Tibial nerve (tissue), 4 donors: ENCODE data around the gene SPZ1. TPM values are rescaled to one million over a fixed set of nuclear protein-coding genes. Genes with fewer than 3 reads are reported as not detected.
"Not testable (repeated sequence)": the region's sequence is repeated elsewhere in the genome, so short reads cannot be mapped to it uniquely, and the experiment has no call there.

ENCODE experiments used
- DNase-seq, 2 donors: peaks; one replicate each; pipeline ENCODE4 v3.0.0-alpha.2; 2019; ENCODE audit warnings: low spot score in 2 of 2
- H3K27ac ChIP-seq, 4 donors: fragments of 200-600 bp; sonication (generic) in 3 of 4; one replicate each; pipeline ENCODE4 v1.5.1; 2017 to 2019; ENCODE audit warnings: mild to moderate bottlenecking in 1 of 4
- H3K27me3 ChIP-seq, 2 donors: fragments of 200-600 bp; sonication (generic) in 1 of 2; one replicate each; pipeline versions ENCODE4 v1.5.1 to v1.6.0; 2017 to 2019
- H3K36me3 ChIP-seq, 3 donors: fragments of 200-600 bp; sonication (generic); one replicate each; pipeline ENCODE4 v1.5.1; 2018 to 2019
- H3K4me1 ChIP-seq, 4 donors: fragments of 200-600 bp; sonication (generic) in 3 of 4; one replicate each; pipeline ENCODE4 v1.5.1; 2017 to 2019
- H3K4me3 ChIP-seq, 4 donors: fragments of 200-600 bp; sonication (generic) in 3 of 4; one replicate each; pipeline ENCODE4 v1.5.1; 2017 to 2019; ENCODE audit warnings: mild to moderate bottlenecking in 1 of 4, moderate library complexity in 1 of 4
- H3K9me3 ChIP-seq, 4 donors: fragments of 200-600 bp; sonication (generic) in 3 of 4; one replicate each; pipeline ENCODE4 v1.5.1; 2017 to 2019
- CTCF ChIP-seq, 5 experiments: fragments of 200-600 bp in 3 of 5; fragments of 450-650 bp in 2 of 5; sonication (generic) in 3 of 5; IDR thresholded peaks; one replicate each; pipeline ENCODE4 v1.5.1; 2016 to 2019; ENCODE audit warnings: antibody characterized with exemption in 5 of 5, mild to moderate bottlenecking in 3 of 5, moderate library complexity in 2 of 5
- EP300 ChIP-seq, 2 donors: sonication (generic); formaldehyde crosslinking; IDR thresholded peaks; one replicate each; pipeline ENCODE4 v1.6.1; 2017; ENCODE audit warnings: antibody characterized with exemption in 2 of 2, mild to moderate bottlenecking in 1 of 2
- POLR2A ChIP-seq, 2 donors: fragments of 450-650 bp; IDR thresholded peaks; one replicate each; pipeline ENCODE4 v1.6.1; 2017; ENCODE audit warnings: antibody characterized with exemption in 2 of 2, mild to moderate bottlenecking in 2 of 2, moderate library complexity in 2 of 2
- WGBS, 2 donors: methylation state at CpG; one replicate each; pipeline ENCODE4 v1.1.5; 2018; 5-methylcytosine and 5-hydroxymethylcytosine counted together
- total RNA-seq, 4 donors: library from RNA; depleted of rRNA; stranded (reverse); fragments of >200 nt; gene quantifications; one replicate each; pipeline ENCODE4 v1.1.0, GENCODE V29; 2016

Gene SPZ1
- total RNA-seq, 4 donors from 2014 or later = not detected

- H3K27ac ChIP-seq = no peak overlapping the region
- H3K27me3 ChIP-seq = no peaks in the 10 kb centered on the region
- H3K9me3 ChIP-seq = no peaks in the 10 kb centered on the region
- no peak for TF ChIP-seq CTCF (IDR thresholded peaks at IDR 0.05)
- TF ChIP-seq EP300 (IDR thresholded peaks at IDR 0.05) = no peak
- no peak for TF ChIP-seq POLR2A (IDR thresholded peaks at IDR 0.05)
- no peaks in the 10 kb centered on the region for H3K4me1 ChIP-seq
- no peaks in the 10 kb centered on the region for H3K36me3 ChIP-seq
- DNase-seq = no peak
- no peak overlapping the region for H3K4me3 ChIP-seq
- 77 to 83% methylated on average over 8 of the region's 8 CpGs for WGBS, 2 donors
These were observed 28.0 kb upstream of the SPZ1 start for GRCh38 chr5:80291761-80292160.

GRCh38 chr5:80296121-80296520 is 23.7 kb upstream of the SPZ1 start:
- TF ChIP-seq POLR2A (IDR thresholded peaks at IDR 0.05) = no peak
- no peak for TF ChIP-seq CTCF (IDR thresholded peaks at IDR 0.05)
- no peak for TF ChIP-seq EP300 (IDR thresholded peaks at IDR 0.05)
- no peak overlapping the region for H3K27ac ChIP-seq
- H3K36me3 ChIP-seq = no peaks in the 10 kb centered on the region
- H3K27me3 ChIP-seq = no peaks in the 10 kb centered on the region
- no peaks in the 10 kb centered on the region for H3K9me3 ChIP-seq
- DNase-seq = no peak
- WGBS, 2 donors = 59 to 68% methylated on average over 6 of the region's 6 CpGs
- H3K4me3 ChIP-seq = no peak overlapping the region
- H3K4me1 ChIP-seq = no peaks in the 10 kb centered on the region

GRCh38 chr5:80299601-80300000 is 20.2 kb upstream of the SPZ1 start:
- no peak overlapping the region for H3K4me3 ChIP-seq
- TF ChIP-seq POLR2A (IDR thresholded peaks at IDR 0.05) (no peak), CTCF (IDR thresholded peaks at IDR 0.05) (no peak), EP300 (IDR thresholded peaks at IDR 0.05) (no peak)
- 85 to 93% methylated on average over 8 of the region's 8 CpGs for WGBS, 2 donors
- no peaks in the 10 kb centered on the region for H3K36me3 ChIP-seq
- H3K27me3 ChIP-seq = no peaks in the 10 kb centered on the region
- DNase-seq = no peak
- H3K9me3 ChIP-seq = no peaks in the 10 kb centered on the region
- no peaks in the 10 kb centered on the region for H3K4me1 ChIP-seq
- H3K27ac ChIP-seq = no peak overlapping the region

GRCh38 chr5:80300125-80300524 is 19.7 kb upstream of the SPZ1 start:
- no peaks in the 10 kb centered on the region for H3K27me3 ChIP-seq
- DNase-seq = no peak
- no peaks in the 10 kb centered on the region for H3K9me3 ChIP-seq
- H3K27ac ChIP-seq = no peak overlapping the region
- no peaks in the 10 kb centered on the region for H3K4me1 ChIP-seq
- no peaks in the 10 kb centered on the region for H3K36me3 ChIP-seq
- no peak overlapping the region for H3K4me3 ChIP-seq
- TF ChIP-seq CTCF (IDR thresholded peaks at IDR 0.05) (no peak), POLR2A (IDR thresholded peaks at IDR 0.05) (no peak), EP300 (IDR thresholded peaks at IDR 0.05) (no peak)
- 68 to 92% methylated on average over 7 to 8 of the region's 8 CpGs for WGBS, 2 donors

GRCh38 chr5:80300796-80301195 is 19.0 kb upstream of the SPZ1 start:
- H3K27me3 ChIP-seq, DNase-seq, H3K27ac ChIP-seq, H3K36me3 ChIP-seq, H3K4me1 ChIP-seq, H3K9me3 ChIP-seq, H3K4me3 ChIP-seq: not testable (repeated sequence)
- 91 to 93% methylated on average over 7 to 8 of the region's 27 CpGs for WGBS, 2 donors

- not testable (repeated sequence) for H3K27me3 ChIP-seq, DNase-seq, H3K4me3 ChIP-seq
These were observed 18.5 kb upstream of the SPZ1 start for GRCh38 chr5:80301342-80301741.

More at GRCh38 chr5:80301342-80301741, 18.5 kb upstream of the SPZ1 start:
- H3K36me3 ChIP-seq, H3K9me3 ChIP-seq, H3K27ac ChIP-seq, H3K4me1 ChIP-seq: not testable (repeated sequence)
- WGBS, 2 donors = 100% methylated on average over 2 of the region's 34 CpGs; no CpG with 5 or more reads in 1 of the 2 donors
